SU-DHL-6 (cell line): ENCODE results near the gene FAM83C.

ENCODE experiments used
- CTCF ChIP-seq: fragments of 200-600 bp; sonication (generic); IDR thresholded peaks from one replicate; pipeline ENCODE4 v1.5.1; 2017; ENCODE audit warnings: antibody characterized with exemption, mild to moderate bottlenecking, low read length, moderate library complexity; ENCODE audit not compliant: insufficient read depth, poor library complexity, severe bottlenecking
- EZH2phosphoT487 ChIP-seq: fragments of 200-600 bp; sonication (generic), shearing (Covaris generic); conservative IDR thresholded peaks from 2 replicates; pipeline ENCODE4 v1.6.1; 2018; ENCODE audit warnings: mild to moderate bottlenecking, antibody characterized with exemption, low read length, moderate library complexity, mixed read lengths

GRCh38 chr20:35240811-35241293, 51.4 kb downstream of the FAM83C start:
- TF ChIP-seq CTCF = no peak
- no peak for TF ChIP-seq EZH2phosphoT487
